Spleen (tissue), 11 donors: ENCODE results near the gene CDC123. TPM values are rescaled to one million over a fixed set of nuclear protein-coding genes. Genes with fewer than 3 reads are reported as not detected.
A peak's percentile ranks its signal among the peaks of the same experiment; 100 is the strongest.
"Not testable (repeated sequence)": the region's sequence is repeated elsewhere in the genome, so short reads cannot be mapped to it uniquely, and the experiment has no call there.

Experiments used
- DNase-seq: peaks from one replicate; pipeline ENCODE4 v3.0.0-alpha.2; 2020
- H3K27ac ChIP-seq, 8 donors: fragments of 200-600 bp; sonication (generic) in 7 of 8; 1 replicate in 4 of 8; 2 replicates in 4 of 8; pipeline versions ENCODE4 v1.5.0 to v1.8.0; 2016 to 2021; ENCODE audit warnings: inconsistent platforms in 4 of 8, mild to moderate bottlenecking in 4 of 8, moderate library complexity in 1 of 8
- H3K27me3 ChIP-seq, 7 donors: fragments of 200-600 bp; sonication (generic) in 6 of 7; replicated peaks in 1 of 7; 1 replicate in 4 of 7; 2 replicates in 3 of 7; pipeline versions ENCODE4 v1.5.0 to v1.8.0; 2016 to 2021; ENCODE audit warnings: inconsistent platforms in 3 of 7, mild to moderate bottlenecking in 1 of 7
- H3K36me3 ChIP-seq, 6 donors: fragments of 200-600 bp; sonication (generic) in 5 of 6; 1 replicate in 4 of 6; 2 replicates in 2 of 6; pipeline versions ENCODE4 v1.5.0 to v1.8.0; 2016 to 2021; ENCODE audit warnings: inconsistent platforms in 2 of 6
- H3K4me1 ChIP-seq, 6 donors: fragments of 200-600 bp; sonication (generic) in 5 of 6; 1 replicate in 3 of 6; 2 replicates in 3 of 6; pipeline versions ENCODE4 v1.5.0 to v1.8.0; 2016 to 2021; ENCODE audit warnings: inconsistent platforms in 3 of 6
- H3K4me3 ChIP-seq, 8 donors: fragments of 200-600 bp; sonication (generic) in 7 of 8; 1 replicate in 4 of 8; 2 replicates in 4 of 8; pipeline versions ENCODE4 v1.5.0 to v1.8.0; 2016 to 2021; ENCODE audit warnings: inconsistent platforms in 4 of 8, mild to moderate bottlenecking in 4 of 8, moderate library complexity in 2 of 8
- H3K9me3 ChIP-seq, 8 donors: fragments of 200-600 bp; sonication (generic) in 7 of 8; 1 replicate in 4 of 8; 2 replicates in 4 of 8; pipeline versions ENCODE4 v1.5.0 to v1.8.0; 2016 to 2021; ENCODE audit warnings: inconsistent platforms in 4 of 8
- CTCF ChIP-seq, 11 experiments: fragments of 200-600 bp in 7 of 11; fragments of 450-650 bp in 4 of 11; sonication (generic) in 4 of 11; IDR thresholded peaks in 8 of 11; conservative IDR thresholded peaks in 3 of 11; 1 replicate in 7 of 11; 2 replicates in 4 of 11; pipeline versions ENCODE4 v1.4.0 to v1.8.0; 2016 to 2021; ENCODE audit warnings: antibody characterized with exemption in 11 of 11, inconsistent platforms in 4 of 11, mild to moderate bottlenecking in 1 of 11
- POLR2A ChIP-seq, 3 donors: fragments of 450-650 bp; IDR thresholded peaks; one replicate each; pipeline ENCODE4 v1.5.1; 2017; ENCODE audit warnings: antibody characterized with exemption in 3 of 3, mild to moderate bottlenecking in 1 of 3
- POLR2AphosphoS5 ChIP-seq, 3 donors: sonication (generic); formaldehyde crosslinking; IDR thresholded peaks; one replicate each; pipeline ENCODE4 v1.5.1; 2017; ENCODE audit warnings: antibody characterized with exemption in 3 of 3
- WGBS, 5 donors: extraction: QIAGEN DNeasy Blood & Tissue Kit in 3 of 5; methylation state at CpG; one replicate each; pipeline versions ENCODE4 v1.1.5 to v1.1.7; 2013 to 2018; 5-methylcytosine and 5-hydroxymethylcytosine counted together
- intact Hi-C: fragments of 100-400 bp; cut with DNase I; formaldehyde crosslinking; loops from one replicate; pipeline ENCODE4 v1.15.0; 2023; ENCODE audit warnings: low total_unique reads
- polyA plus RNA-seq, 3 donors: library from polyadenylated mRNA; stranded (reverse); fragments of 200-250 nt; gene quantifications; one replicate each; pipeline ENCODE4 v1.2.1, GENCODE V29; 2013
- total RNA-seq, 7 donors: library from RNA; depleted of rRNA in 3 of 7; stranded (reverse); fragments of >200 nt in 3 of 7; fragmentation: NEBNext Ultra II Directional in 4 of 7; extraction: Animal tissue kit (Norgen Biotek cat#: 25700) in 4 of 7; gene quantifications; one replicate each; pipeline versions ENCODE4 v1.1.0 to v1.2.1, GENCODE V29; 2016 to 2021
- donor health status: healthy with polysubstance abuse.
- donor health status: DM: no; HTN: no; CAD: no; lungs with moderate emphysema.
- donor health status: DM: no; HTN: no; CAD: no.
- donor health status: Bipolar disorder and iron deficiency.
- donor health status: healthy.
- donor health status: DM: no; HTN: no; CAD: no.
- donor health status: DM: yes; HTN: yes; CAD: no.

CDC123 gene
- total and polyA plus RNA-seq, 10 donors: 38.8 to 93.8 (median 59.9) TPM

- H3K27ac ChIP-seq: peak overlapping the region in 1 of 8 donors; percentile 26
- DNase-seq: no peak
- H3K9me3 ChIP-seq: no peaks in the 10 kb centered on the region
- TF ChIP-seq CTCF (IDR thresholded peaks at IDR 0.05 in 8 of 11, conservative IDR thresholded peaks at IDR 0.05 in 3 of 11) (no peak), POLR2AphosphoS5 (IDR thresholded peaks at IDR 0.05) (no peak), POLR2A (IDR thresholded peaks at IDR 0.05) (no peak)
- intact Hi-C loops: loop anchor here (10.0 kb wide), 1 partner anchor 316 kb away; no protein-coding TSS in a partner anchor
- no peak overlapping the region for H3K4me3 ChIP-seq
- no peaks in the 10 kb centered on the region for H3K36me3 ChIP-seq
- H3K27me3 ChIP-seq: no peaks in the 10 kb centered on the region
- 77 to 83% (median 79%) methylated on average over 2 of the region's 2 CpGs for WGBS, 5 donors
- H3K4me1 ChIP-seq: peaks cover 16 to 59% (median 46%) of the 10 kb centered on the region in 6 donors
Observed at GRCh38 chr10:12269056-12269455, 73.1 kb downstream of the CDC123 start.

- Histone ChIP-seq H3K27me3 (no peaks in the 10 kb centered on the region), H3K27ac (peak overlapping the region in 7 of 8 donors; percentile 27 to 89 (median 72)), H3K36me3 (no peaks in the 10 kb centered on the region), H3K4me1 (peaks cover 3 to 38% (median 26%) of the 10 kb centered on the region in 6 donors), H3K4me3 (peak overlapping the region in 1 of 8 donors; percentile 45), H3K9me3 (no peaks in the 10 kb centered on the region)
- TF ChIP-seq CTCF (IDR thresholded peaks at IDR 0.05 in 8 of 11, conservative IDR thresholded peaks at IDR 0.05 in 3 of 11) (no peak), POLR2A (IDR thresholded peaks at IDR 0.05) (no peak), POLR2AphosphoS5 (IDR thresholded peaks at IDR 0.05) (no peak)
- intact Hi-C loops: no loop called here
- DNase-seq: no peak
- 67 to 86% (median 75%) methylated on average over 8 of the region's 8 CpGs for WGBS, 5 donors
Observed at GRCh38 chr10:12271210-12271540, 75.2 kb downstream of the CDC123 start.

- DNase-seq, H3K36me3 ChIP-seq, H3K9me3 ChIP-seq, intact Hi-C loops, H3K4me3 ChIP-seq, H3K27me3 ChIP-seq: not testable (repeated sequence)
- peak overlapping the region in 4 of 8 donors; percentile 15 to 64 (median 20) for H3K27ac ChIP-seq
- 60 to 83% (median 69%) methylated on average over 7 of the region's 7 CpGs for whole genome bisulfite sequencing, 5 donors
- peaks cover 0 to 12% (median 0%) of the 10 kb centered on the region in 6 donors for H3K4me1 ChIP-seq
Observed at GRCh38 chr10:12277862-12278261, 81.9 kb downstream of the CDC123 start.

GRCh38 chr10:12279281-12279680, 83.3 kb downstream of the CDC123 start:
- 77 to 91% (median 87%) methylated on average over 11 of the region's 11 CpGs for WGBS, 5 donors

More at GRCh38 chr10:12279281-12279680, 83.3 kb downstream of the CDC123 start:
- no peak overlapping the region for H3K27ac ChIP-seq
- H3K4me3 ChIP-seq: no peak overlapping the region
- intact Hi-C loops: no loop called here
- H3K9me3 ChIP-seq: no peaks in the 10 kb centered on the region
- no peaks in the 10 kb centered on the region for H3K27me3 ChIP-seq
- TF ChIP-seq POLR2A (IDR thresholded peaks at IDR 0.05): no peak
- no peak for TF ChIP-seq POLR2AphosphoS5 (IDR thresholded peaks at IDR 0.05)
- TF ChIP-seq CTCF (IDR thresholded peaks at IDR 0.05 in 8 of 11, conservative IDR thresholded peaks at IDR 0.05 in 3 of 11): no peak
- H3K4me1 ChIP-seq: peaks cover 0 to 12% (median 0%) of the 10 kb centered on the region in 6 donors
- no peak for DNase-seq
- H3K36me3 ChIP-seq: no peaks in the 10 kb centered on the region
